PC-3 (cell line): ENCODE results near the gene SSNA1. TPM values are rescaled to one million over a fixed set of nuclear protein-coding genes. Genes with fewer than 3 reads are reported as not detected.

ENCODE experiments used
- ATAC-seq: fragments of 200-7000 bp; cut with Tn5 transposase; 2 replicates; pipeline ENCODE4 v1.9.1; 2020; ENCODE audit warnings: mild to moderate bottlenecking, moderate library complexity
- BruUV-seq: library from RNA; stranded (reverse); fragments of 400-500 nt; replicated peaks from 2 replicates; lab custom pipeline; 2021; lab: Mats Ljungman, UMichigan
- CTCF ChIA-PET: fragments of 300-600 bp; sonication (Branson Sonifier 250); formaldehyde crosslinking; loops from one replicate; lab custom pipeline; 2022; ENCODE audit warnings: antibody characterized with exemption; lab: Charles Lee
- POLR2A ChIA-PET: fragments of 300-600 bp; sonication (Branson Sonifier 250); formaldehyde crosslinking; loops from one replicate; lab custom pipeline; 2022; ENCODE audit warnings: antibody characterized with exemption; ENCODE audit not compliant: unreplicated experiment; lab: Charles Lee
- DNase-seq: peaks from one replicate; pipeline ENCODE4 v3.0.0-alpha.2; 2015
- H2AFZ ChIP-seq: fragments of 300-600 bp; sonication (generic); 2 replicates; pipeline ENCODE4 v1.6.0; 2016; ENCODE audit warnings: antibody characterized with exemption, low read length
- H3F3A ChIP-seq: fragments of 300-600 bp; sonication (generic); one replicate; pipeline ENCODE4 v1.6.0; 2017; ENCODE audit warnings: antibody characterized with exemption, low read length, control low read depth, mild to moderate bottlenecking; ENCODE audit not compliant: unreplicated experiment
- H3K27ac ChIP-seq: fragments of 300-600 bp; sonication (generic); 2 replicates; pipeline ENCODE4 v1.5.1; 2016; ENCODE audit warnings: mild to moderate bottlenecking, low read length
- H3K27me3 ChIP-seq: fragments of 300-600 bp; sonication (generic); 2 replicates; pipeline ENCODE4 v1.6.1; 2016; ENCODE audit warnings: low read length, mixed read lengths
- H3K36me3 ChIP-seq: fragments of 300-600 bp; sonication (generic); 2 replicates; pipeline ENCODE4 v1.6.1; 2016; ENCODE audit warnings: low read depth, mixed run types, low read length, mixed read lengths
- H3K4me1 ChIP-seq: fragments of 300-600 bp; sonication (generic); 2 replicates; pipeline ENCODE4 v1.5.1; 2016; ENCODE audit warnings: low read length; ENCODE audit not compliant: insufficient read depth
- H3K4me2 ChIP-seq: fragments of 300-600 bp; sonication (generic); 2 replicates; pipeline ENCODE4 v1.6.0; 2016; ENCODE audit warnings: low read length
- H3K4me3 ChIP-seq: fragments of 300-600 bp; sonication (generic); 2 replicates; pipeline ENCODE4 v1.5.1; 2016; ENCODE audit warnings: mild to moderate bottlenecking, low read length, mixed read lengths
- H3K79me2 ChIP-seq: fragments of 300-600 bp; sonication (generic); 2 replicates; pipeline ENCODE4 v1.6.1; 2017; ENCODE audit warnings: low read length, mixed read lengths
- H3K9ac ChIP-seq: fragments of 300-600 bp; sonication (generic); 2 replicates; pipeline ENCODE4 v1.6.0; 2016; ENCODE audit warnings: mild to moderate bottlenecking, low read length
- H3K9me2 ChIP-seq: fragments of 300-600 bp; sonication (generic); replicated peaks from 2 replicates; pipeline ENCODE4 v1.6.1; 2016; ENCODE audit warnings: mixed run types, low read length, mixed read lengths
- H3K9me3 ChIP-seq: fragments of 300-600 bp; sonication (generic); 2 replicates; pipeline ENCODE4 v1.6.1; 2016; ENCODE audit warnings: low read length, mixed read lengths
- H4K20me1 ChIP-seq: fragments of 300-600 bp; sonication (generic); 2 replicates; pipeline ENCODE4 v1.6.1; 2016; ENCODE audit warnings: low read length, mixed read lengths
- EZH2 ChIP-seq: fragments of 300-600 bp; sonication (generic); IDR thresholded peaks from one replicate; pipeline ENCODE4 v1.6.1; 2017; ENCODE audit warnings: antibody characterized with exemption, mild to moderate bottlenecking, low read length; ENCODE audit not compliant: unreplicated experiment
- EZH2phosphoT487 ChIP-seq: fragments of 300-600 bp; sonication (generic); IDR thresholded peaks from 2 replicates; pipeline ENCODE4 v1.6.1; 2018; ENCODE audit warnings: mild to moderate bottlenecking, antibody characterized with exemption, low read length, borderline replicate concordance
- intact Hi-C: fragments of 100-400 bp; cut with micrococcal nuclease; formaldehyde crosslinking; loops from 2 replicates; pipeline ENCODE4 v1.9.0; 2023
- total RNA-seq: library from RNA; depleted of rRNA; stranded (reverse); fragments of >200 nt; gene quantifications from 2 replicates; pipeline ENCODE4 v1.2.3, GENCODE V29; 2014
- TF ChIP-seq, protein P1 (sequence below): fragments of 300-600 bp; sonication (generic); conservative IDR thresholded peaks from 2 replicates; pipeline ENCODE4 v1.5.1; 2017; ENCODE audit warnings: antibody characterized with exemption, low read depth, mild to moderate bottlenecking, low read length

Gene SSNA1
- total RNA-seq, 1 experiment from 2014 or later = 123 TPM

- Histone ChIP-seq H3K79me2 (no peaks in the 10 kb centered on the region), H3K9me2 (no peaks in the 10 kb centered on the region), H3K4me2 (no peak overlapping the region), H3F3A (no peaks in the 10 kb centered on the region), H3K27ac (no peak overlapping the region), H2AFZ (no peak overlapping the region), H4K20me1 (no peaks in the 10 kb centered on the region), H3K36me3 (no peaks in the 10 kb centered on the region), H3K9me3 (no peaks in the 10 kb centered on the region), H3K9ac (no peak overlapping the region), H3K27me3 (no peaks in the 10 kb centered on the region), H3K4me3 (no peak overlapping the region), H3K4me1 (no peaks in the 10 kb centered on the region)
- ATAC-seq (no peak), DNase-seq (no peak)
- ChIA-PET CTCF (no interaction called here), POLR2A (no interaction called here)
- intact Hi-C loops = no loop called here
- no TSS peak for BruUV-seq
- TF ChIP-seq EZH2phosphoT487 (no peak), EZH2 (no peak)
- TF ChIP-seq, protein P1, sequence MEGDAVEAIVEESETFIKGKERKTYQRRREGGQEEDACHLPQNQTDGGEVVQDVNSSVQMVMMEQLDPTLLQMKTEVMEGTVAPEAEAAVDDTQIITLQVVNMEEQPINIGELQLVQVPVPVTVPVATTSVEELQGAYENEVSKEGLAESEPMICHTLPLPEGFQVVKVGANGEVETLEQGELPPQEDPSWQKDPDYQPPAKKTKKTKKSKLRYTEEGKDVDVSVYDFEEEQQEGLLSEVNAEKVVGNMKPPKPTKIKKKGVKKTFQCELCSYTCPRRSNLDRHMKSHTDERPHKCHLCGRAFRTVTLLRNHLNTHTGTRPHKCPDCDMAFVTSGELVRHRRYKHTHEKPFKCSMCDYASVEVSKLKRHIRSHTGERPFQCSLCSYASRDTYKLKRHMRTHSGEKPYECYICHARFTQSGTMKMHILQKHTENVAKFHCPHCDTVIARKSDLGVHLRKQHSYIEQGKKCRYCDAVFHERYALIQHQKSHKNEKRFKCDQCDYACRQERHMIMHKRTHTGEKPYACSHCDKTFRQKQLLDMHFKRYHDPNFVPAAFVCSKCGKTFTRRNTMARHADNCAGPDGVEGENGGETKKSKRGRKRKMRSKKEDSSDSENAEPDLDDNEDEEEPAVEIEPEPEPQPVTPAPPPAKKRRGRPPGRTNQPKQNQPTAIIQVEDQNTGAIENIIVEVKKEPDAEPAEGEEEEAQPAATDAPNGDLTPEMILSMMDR = no peak
Observed at GRCh38 chr9:137174722-137175293, 13.7 kb upstream of the SSNA1 start.

DNA sequence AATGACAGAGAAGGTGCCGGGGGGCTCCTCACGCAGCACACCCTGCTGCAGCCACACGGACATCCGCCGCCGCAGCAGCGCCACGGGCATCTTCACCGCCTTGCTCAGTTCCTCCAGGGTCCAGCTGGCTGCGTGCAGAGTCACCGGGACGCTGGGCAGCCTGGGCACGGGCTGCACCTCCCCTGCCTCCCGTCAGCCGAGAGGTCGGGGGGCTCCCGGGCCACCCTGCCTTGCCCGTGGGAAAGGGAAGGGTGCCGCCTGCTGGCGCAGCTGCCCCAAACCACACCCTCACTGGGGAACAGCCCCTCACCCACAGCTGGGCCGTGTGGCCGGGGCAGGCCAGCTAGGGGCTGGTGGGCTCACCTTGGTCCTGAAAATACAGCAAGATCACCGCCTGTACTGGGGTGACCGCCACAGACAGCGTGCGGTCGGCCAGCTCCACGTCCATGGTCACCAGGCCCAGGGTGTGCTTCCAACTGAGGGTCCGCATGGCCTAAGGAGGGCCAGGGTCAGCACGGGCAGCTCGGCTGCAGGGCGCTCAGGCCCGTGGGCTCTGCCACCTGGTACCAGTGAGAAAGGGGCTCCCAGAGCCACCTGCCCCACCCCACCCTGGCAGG is 13.0 kb upstream of the SSNA1 start:
- no peak overlapping the region for H3K27ac ChIP-seq
- ATAC-seq = no peak
- BruUV-seq = no TSS peak
- H3K4me2 ChIP-seq = no peak overlapping the region
- ChIA-PET CTCF (no interaction called here), POLR2A (no interaction called here)
- no peak overlapping the region for H2AFZ ChIP-seq
- H3K36me3 ChIP-seq = no peaks in the 10 kb centered on the region
- no peaks in the 10 kb centered on the region for H3F3A ChIP-seq
- no peak overlapping the region for H3K4me3 ChIP-seq
- DNase-seq = no peak
- no peaks in the 10 kb centered on the region for H3K9me2 ChIP-seq
- no peaks in the 10 kb centered on the region for H3K4me1 ChIP-seq
- no peak overlapping the region for H3K9ac ChIP-seq
- no peaks in the 10 kb centered on the region for H4K20me1 ChIP-seq
- H3K27me3 ChIP-seq = no peaks in the 10 kb centered on the region
- TF ChIP-seq EZH2 (no peak), EZH2phosphoT487 (no peak)
- no peaks in the 10 kb centered on the region for H3K9me3 ChIP-seq
- no peaks in the 10 kb centered on the region for H3K79me2 ChIP-seq
- intact Hi-C loops = no loop called here

- intact Hi-C loops = no loop called here
- DNase-seq (peak; percentile 53), ATAC-seq (peak; percentile 74)
- ChIA-PET POLR2A (interaction anchor here (0.6 kb wide), 1 partner anchor 26 kb away, joined by 27 read pairs; no protein-coding TSS in a partner anchor), CTCF (no interaction called here)
- Histone ChIP-seq H3K9ac (no peak overlapping the region), H3K36me3 (no peaks in the 10 kb centered on the region), H3K79me2 (no peaks in the 10 kb centered on the region), H3K4me1 (no peaks in the 10 kb centered on the region), H3F3A (no peaks in the 10 kb centered on the region), H3K4me3 (no peak overlapping the region), H3K4me2 (no peak overlapping the region), H2AFZ (no peak overlapping the region), H3K9me3 (no peaks in the 10 kb centered on the region), H4K20me1 (no peaks in the 10 kb centered on the region), H3K27me3 (no peaks in the 10 kb centered on the region), H3K27ac (no peak overlapping the region), H3K9me2 (no peaks in the 10 kb centered on the region)
- BruUV-seq = no TSS peak
- TF ChIP-seq, protein P1 = peak; percentile 60
- TF ChIP-seq EZH2 = no peak
Observed at GRCh38 chr9:137176302-137177182, 11.9 kb upstream of the SSNA1 start.
